CD4-positive, alpha-beta T cell treated with Interleukin-6 for 4 hours (primary cell): ENCODE results near the gene FOXL1.

Experiments used
- DNase-seq: peaks from one replicate; pipeline ENCODE4 v3.0.0-alpha.2; 2020; ENCODE audit warnings: mixed read lengths

Gene FOXL1

DNA sequence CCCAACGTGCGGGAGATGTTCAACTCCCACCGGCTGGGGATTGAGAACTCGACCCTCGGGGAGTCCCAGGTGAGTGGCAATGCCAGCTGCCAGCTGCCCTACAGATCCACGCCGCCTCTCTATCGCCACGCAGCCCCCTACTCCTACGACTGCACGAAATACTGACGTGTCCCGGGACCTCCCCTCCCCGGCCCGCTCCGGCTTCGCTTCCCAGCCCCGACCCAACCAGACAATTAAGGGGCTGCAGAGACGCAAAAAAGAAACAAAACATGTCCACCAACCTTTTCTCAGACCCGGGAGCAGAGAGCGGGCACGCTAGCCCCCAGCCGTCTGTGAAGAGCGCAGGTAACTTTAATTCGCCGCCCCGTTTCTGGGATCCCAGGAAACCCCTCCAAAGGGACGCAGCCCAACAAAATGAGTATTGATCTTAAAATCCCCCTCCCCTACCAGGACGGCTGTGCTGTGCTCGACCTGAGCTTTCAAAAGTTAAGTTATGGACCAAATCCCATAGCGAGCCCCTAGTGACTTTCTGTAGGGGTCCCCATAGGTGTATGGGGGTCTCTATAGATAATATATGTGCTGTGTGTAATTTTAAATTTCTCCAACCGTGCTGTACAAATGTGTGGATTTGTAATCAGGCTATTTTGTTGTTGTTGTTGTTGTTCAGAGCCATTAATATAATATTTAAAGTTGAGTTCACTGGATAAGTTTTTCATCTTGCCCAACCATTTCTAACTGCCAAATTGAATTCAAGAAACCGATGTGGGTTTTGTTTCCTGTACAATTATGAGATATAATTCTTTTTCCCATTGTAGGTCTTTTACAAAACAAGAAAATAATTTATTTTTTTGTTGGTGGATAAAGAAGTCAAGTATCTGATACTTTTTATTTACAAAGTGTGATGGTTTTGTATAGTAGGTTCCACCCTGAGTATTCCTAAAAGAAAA is 9.4 kb upstream of the FOXL1 start:
- no peak for DNase-seq

DNA sequence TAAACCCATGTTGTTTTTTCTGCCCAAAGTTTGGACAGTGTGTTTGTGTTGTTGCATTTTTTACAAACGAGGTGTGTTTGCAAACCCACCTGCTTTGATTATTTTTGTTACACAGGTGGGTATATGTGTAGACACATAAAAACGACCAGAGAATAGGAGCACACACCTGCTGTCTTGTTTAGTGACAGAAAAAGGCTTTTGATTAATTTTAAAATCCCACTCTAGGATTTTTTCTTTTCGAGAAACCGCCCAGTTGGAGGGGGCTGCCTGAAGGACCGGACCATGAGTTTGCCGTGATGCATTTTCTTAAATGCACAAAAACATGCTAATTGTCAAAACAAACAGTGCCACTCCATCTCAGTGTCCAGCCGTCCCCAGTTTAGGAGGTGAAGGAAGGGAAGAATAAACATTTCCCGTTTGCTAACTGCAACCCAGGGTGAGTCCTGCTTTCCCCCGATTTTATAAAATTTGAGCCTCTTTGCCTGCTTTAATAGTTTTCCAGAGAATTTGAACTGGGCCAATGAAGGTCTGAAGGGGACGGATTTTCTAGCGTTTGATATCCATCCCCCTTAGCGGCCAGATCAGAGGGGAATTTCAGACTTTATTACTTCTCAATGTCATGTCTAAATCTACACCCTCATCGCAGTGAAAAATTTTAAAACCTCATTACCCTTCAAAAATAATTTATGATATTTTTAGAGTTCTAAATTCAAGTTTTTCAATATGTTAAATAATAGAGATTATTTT is 8.5 kb upstream of the FOXL1 start:
- no peak for DNase-seq

DNA sequence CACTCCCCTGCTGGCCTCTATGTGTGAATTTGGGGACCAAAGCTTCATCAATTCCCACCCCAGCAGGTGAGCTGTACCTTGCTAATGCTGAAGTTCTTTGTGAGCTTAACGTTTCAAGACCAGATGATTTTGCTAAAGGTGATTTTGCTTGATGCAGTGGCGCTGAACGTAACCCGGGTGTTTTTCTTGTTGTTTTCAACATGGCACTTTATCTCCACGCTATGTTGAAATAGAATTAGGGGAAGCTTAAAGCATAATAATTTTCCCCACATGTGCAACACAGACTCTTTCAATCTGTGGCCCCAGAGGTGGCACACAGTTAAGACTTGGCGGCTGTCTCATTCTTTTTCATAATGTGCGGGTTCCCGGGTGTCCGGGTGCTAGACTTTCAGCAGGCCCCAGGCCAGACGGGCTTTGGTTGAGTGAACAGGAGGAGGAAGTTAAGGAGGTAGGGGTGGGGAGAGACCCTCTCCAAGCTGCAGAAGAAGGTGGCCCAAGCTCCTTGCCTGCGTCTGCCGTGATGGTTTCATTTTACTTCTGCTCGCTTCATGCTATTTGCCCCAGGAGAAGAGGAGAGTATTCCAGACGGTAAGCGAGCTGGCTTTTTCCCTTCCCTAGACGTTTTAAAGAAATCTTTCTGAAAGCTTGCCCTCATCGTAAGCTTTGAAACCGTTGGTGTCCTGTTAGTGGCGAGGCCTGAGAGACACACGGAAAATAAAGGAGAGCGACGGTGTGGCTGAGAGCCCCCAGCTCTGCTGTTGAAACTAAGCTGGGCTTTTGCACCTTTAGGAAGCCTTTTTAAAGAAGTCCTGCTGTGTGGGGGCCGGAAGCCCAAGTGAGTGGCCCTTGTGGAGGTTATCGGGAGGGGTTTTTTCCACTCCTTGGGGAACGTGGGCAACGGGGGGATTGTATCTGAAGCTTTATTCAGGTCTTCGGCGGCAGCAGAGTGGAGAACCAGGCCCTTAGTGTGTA is 7.5 kb upstream of the FOXL1 start:
- no peak for DNase-seq

DNA sequence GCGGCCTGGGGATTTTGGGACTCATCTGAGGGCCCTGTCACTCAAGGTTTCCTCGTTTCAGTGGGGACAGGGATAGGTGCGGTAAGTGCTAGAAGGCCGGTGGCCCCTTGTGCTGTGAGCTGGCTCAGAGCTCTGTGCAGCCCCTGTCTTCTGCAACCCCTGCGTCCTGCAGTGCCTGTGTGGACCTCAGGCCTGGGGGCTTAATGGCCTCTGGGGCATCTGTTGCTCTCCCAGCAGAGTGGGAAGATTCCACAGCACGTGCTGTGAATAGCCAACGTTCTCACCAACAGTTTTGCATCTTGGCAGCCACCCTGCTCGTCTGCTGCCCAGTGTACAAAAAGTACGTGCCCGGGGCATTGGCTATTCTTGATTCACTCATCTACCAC is 6.8 kb upstream of the FOXL1 start:
- DNase-seq = no peak

DNA sequence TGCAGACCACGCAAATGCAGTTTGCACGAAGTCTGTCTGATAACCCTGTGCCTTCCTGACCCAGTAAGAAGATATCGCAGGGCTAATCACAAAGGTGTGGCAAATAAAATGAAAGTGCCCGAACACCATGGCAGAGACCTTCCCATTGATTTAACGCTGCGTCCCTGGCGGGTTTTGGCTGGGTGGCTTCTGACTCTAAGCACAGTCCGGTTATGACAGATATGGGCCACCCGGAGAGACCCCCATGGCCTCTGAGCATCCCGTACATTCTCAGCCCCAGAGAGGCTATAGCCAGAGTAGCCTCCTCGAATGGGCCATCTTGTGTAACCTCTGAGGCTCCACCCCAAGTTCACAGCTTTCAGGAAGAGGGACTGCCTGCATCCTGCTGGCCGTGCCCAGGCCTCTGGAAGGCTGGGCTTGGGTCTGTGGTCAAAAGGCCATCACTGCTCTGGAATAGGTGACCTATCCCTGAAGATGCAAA is 6.3 kb upstream of the FOXL1 start:
- no peak for DNase-seq

DNA sequence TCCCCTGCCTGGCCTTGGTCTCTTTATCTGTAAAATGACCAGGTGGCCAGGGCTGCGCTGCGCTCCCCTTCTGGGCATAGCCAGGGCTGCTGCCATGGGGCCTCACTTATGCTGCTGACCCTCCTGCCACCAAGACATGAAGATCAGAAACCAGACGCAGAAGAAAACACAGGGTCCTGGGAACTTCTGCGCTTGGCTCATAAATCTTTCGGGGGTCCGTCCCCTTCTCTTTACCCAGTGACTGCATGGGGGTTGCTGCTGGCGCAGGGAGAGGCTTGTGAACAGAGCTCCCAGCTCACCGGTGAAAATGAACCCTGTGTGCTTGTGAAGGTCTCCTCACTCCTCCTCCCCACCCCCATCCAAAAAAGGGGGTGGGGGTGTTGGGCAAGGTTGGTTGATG is 5.7 kb upstream of the FOXL1 start:
- no peak for DNase-seq

DNA sequence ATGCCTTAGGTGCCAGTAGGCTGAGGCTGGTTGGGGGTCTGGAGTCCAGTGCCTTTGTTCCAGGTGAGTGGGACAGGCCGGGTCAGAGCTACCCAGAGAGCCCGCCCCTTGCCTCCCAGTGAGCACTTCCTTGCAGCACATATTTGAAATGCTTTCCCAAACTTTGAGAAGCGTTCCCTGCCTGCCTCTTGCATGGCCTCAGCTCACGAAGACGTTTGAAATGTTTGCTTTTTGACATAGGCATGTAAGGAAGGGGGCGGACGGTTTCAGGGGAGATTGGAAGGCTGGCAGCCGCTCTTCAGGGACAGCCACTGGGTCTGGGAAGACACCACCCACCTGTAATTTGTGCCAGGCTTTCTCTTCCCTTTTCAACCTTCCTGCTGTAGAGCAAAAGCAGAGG is 5.1 kb upstream of the FOXL1 start:
- DNase-seq = no peak

DNA sequence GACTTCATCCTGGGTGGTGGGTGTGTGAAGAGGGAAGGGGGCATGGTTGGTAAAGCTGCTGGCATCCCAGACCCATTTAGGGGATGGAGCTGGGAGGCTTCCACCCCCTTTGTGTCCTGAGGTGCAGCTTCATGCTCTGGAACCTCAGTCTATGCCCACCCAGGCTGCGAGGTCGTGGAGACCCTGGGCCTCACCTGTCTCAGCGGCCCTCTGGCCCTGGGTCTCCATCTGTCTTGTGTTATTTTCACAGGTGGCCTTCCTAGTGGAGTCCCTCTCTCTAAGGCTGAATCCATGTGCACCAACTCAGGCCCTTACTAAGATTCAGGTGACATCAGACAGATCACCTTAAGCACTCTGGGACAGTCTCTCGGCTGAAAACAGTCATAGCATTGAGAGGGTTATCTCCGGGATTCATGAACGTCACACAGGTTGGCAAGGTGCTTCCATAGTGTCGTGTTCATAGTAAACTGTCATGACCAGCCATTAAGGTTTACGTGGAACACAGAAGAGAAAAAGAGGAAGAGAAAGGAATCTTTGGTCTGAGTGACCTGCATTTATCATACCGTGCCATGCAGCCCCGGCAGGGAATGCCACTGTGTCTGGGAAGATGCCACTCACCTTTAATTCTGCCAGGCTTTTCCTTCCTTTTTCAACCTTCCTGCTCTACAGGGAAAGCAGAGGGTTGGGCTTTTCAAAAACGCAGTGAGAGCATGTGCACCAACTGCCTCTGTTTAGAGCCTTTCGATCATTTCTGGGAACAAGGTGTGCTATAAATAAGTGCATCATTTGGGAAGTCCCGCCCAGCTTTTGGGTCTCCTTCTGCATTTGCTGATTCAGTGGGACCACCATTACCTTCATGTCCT is 4.5 kb upstream of the FOXL1 start:
- no peak for DNase-seq

DNA sequence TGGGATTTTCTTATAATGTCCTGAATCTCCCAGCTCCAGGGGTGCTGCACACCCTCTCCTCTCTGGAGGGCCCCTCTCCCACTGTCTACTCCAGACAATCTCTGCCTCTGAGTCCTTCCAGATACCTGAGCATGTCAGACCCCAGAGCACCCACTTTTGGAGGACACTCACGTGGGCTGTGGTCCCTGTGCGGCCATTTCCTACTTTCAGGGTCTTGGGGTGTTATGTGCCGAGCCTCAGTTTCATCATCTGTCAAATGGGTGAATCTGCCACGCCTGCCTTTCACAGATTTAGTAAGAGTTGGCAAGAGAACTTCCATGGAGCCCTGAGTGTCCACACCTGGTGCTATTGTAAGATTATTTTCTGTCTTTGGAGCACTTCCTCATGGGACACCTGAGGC is 3.7 kb upstream of the FOXL1 start:
- DNase-seq = no peak

DNA sequence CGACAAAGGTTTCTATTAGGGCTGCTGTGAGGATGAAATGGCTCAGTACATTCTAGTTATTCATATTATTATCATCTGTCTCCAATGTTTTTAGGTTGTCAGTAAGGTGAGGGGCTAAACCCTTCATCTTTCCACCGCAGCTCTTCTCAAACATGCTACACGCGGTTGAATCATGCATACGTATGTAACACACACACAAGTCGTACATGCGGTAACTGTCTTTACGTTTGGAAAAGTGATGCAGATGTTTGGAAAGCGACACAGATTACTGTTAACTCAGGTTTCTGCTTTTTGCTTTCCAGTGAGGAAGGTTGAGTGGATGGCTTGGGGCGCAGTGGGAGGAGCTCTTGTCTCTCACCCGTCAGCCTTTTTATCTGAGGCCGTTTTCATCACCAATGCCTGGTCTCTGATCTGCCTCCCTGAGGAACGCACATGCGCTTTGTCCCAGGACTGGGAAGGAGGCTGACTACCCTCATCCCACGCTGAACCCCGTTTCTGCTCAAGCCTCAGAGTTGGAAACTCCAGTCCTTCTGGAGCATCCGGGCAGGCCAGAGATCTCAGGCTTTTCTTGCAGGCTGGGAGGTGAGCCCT is 3.2 kb upstream of the FOXL1 start:
- DNase-seq = no peak

DNA sequence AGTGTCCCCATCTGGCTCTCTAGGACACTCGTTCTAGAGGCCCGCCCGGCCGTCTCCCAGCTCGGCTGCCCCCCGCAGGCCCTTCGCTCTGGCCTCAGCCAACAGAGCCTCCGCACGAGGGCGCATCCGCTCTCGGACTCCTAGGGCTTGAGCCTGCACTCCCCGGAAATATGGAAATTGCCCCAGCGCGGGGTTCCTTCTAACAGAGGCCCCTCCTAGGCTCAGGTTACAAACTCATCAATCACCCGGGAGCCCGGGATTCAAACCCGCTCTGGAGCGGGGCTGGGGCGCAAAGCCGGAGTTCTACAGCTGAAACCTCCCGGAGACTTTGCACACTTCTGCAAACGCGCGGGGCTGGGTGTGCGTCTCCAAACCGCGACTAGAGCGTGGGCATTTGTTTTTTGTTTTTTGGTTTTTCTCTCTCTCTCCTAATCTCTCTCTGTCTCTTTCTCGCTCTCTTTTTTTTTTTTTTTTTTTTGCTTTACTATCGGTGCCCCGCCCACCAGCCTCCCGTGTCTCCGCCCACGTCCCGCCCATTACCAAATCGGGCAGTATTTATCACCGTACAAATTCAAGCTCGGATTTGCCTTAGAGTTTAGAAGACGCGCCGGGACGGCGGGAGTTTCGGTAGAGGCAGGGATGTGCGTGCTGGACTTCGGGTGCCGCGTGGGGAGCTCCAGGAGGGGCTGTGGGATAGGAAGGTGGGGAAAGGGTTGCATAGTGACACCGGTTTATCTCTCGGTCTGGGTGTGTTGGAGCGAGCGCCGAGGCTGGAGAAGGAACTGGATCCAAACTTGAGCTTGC is 2.4 kb upstream of the FOXL1 start:
- peak; percentile 50 for DNase-seq

DNA sequence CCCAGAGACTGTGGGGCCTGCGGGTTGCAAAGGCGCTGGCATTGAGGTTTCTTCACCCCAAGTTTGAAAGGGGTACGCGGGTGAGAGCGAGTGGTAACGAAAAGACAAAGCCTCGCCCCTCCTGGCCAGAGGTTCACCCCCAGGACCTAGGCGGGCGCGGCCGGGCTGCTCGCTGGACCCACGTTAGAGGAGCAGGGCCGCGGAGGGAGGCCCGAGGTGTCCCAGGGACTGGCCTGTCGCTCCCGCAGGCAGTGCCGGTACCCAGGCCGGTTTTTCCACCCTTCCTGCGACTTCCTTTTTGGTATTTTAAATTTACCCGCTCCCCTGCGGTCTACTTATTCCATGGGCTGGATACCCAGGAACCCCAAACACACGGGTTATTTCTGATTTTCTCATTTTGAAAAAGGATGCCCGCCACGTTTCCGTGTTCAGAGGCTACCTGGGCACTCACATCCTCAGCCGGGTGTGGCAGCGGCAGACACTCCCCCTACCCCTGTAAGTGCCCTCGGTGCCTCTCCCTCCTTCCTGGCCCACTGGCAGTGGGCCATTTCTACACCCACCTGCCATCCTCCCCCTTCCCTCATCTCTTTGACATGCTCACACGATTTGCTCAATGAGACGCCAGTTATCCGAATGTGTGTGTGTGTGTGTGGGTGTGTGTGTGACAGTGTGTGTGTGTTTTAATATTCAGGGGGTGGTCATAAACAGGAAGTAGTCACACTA is 1.6 kb upstream of the FOXL1 start:
- no peak for DNase-seq

DNA sequence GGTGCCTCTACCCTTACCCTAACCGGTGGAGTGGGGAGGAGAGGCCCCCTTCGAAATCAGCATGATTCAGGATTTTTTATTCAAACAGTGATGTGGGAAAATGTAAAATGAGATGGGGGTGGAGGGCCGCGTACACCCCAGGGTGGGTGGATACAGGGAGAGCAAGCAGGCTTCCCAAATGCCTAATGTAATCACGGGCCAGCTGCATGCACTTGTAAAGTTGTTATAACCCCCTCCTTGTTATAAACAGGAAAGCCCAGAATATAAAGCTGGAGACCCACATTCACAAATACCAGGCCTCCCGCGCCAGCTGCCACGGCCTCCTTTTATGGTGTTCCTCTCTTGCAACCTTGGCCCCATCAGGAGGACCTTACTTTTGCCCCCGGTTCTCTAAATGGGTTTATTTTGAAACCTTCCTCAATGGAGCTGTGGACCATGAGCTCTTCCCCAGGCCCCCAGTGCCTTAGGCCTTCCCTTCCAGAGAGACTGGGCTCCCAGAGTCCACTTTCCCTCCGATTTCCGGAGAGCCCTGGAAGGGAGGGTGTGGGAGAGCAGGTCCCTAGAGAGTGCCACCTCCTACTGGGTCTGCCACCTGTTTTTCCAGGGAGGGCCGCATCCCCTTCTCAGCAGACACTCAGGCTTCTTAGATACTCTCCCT is 906 bp upstream of the FOXL1 start:
- no peak for DNase-seq

DNA sequence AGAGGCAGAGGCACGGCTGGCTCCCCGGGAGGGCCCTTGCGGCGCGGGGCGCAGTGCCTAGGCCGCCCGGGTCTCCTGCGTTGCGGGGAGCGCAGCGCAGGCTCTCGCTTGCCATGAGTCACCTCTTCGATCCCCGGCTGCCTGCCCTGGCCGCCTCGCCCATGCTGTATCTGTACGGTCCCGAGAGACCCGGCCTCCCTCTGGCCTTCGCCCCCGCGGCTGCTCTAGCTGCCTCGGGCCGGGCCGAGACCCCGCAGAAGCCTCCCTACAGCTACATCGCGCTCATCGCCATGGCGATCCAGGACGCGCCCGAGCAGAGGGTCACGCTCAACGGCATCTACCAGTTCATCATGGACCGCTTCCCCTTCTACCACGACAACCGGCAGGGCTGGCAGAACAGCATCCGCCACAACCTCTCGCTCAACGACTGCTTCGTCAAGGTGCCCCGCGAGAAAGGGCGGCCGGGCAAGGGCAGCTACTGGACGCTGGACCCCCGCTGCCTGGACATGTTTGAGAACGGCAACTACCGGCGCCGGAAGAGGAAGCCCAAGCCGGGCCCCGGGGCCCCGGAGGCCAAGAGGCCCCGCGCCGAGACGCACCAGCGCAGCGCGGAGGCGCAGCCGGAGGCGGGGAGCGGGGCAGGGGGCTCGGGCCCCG is 390 bp downstream of the FOXL1 start:
- no peak for DNase-seq

DNA sequence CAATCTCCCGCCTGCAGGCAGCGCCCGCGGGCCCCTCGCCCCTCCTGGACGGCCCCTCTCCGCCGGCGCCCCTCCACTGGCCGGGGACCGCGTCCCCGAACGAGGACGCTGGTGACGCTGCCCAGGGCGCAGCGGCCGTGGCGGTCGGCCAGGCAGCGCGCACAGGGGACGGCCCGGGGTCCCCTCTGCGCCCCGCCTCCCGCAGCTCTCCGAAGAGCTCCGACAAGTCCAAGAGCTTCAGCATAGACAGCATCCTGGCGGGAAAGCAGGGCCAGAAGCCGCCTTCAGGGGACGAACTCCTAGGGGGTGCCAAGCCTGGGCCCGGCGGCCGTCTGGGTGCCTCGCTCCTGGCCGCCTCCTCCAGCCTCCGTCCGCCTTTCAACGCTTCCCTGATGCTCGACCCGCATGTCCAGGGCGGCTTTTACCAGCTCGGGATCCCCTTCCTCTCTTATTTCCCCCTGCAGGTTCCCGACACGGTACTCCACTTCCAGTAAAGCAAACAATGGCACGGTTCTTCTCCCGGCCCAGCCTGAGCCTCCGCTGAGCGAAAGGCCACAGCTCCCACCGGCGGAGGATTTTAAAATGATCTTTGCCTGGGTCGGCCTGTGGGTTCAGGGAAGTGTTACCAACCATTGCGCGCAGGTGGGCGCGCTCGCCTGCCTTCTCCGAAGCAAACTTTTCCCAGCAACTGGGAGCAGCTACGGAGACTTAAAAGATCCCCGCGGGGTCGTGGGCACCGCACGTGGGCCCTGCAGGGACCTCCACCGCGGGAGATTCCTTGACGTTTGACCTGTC is 1.1 kb downstream of the FOXL1 start:
- DNase-seq = no peak

DNA sequence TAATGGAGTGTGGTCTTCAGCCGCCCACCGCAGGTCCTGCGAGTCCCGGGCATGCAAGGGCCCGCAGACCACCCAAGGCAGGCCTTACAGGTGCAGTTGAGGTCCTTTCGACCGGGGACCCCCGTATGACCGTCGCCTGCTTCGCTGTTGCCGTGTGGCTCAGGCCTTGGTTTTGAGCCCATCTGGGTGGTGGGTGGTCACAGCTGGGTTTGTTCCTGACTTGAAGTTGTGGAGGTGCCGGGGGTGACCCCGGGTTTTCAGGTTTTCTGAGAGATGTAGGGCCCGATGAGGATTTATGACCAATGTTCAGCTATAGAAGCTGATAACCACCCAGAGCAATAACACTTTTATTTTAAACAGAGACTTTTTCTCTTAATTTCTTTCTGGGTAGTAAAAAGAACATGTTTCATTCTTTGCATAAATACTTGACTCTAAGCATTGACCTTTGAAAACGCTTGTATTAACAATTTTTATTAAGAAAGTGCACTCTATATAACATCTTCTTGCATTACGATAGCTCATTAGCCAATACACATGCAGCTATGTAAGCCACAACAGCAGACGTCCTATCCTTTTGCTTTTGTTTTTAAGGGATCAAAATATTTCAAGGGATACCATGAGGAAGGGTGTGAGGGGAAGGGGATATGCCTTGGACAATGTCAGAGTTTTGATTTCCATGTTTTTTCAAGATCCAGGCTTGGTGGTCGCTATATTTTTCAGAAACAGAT is 1.9 kb downstream of the FOXL1 start:
- DNase-seq = no peak

DNA sequence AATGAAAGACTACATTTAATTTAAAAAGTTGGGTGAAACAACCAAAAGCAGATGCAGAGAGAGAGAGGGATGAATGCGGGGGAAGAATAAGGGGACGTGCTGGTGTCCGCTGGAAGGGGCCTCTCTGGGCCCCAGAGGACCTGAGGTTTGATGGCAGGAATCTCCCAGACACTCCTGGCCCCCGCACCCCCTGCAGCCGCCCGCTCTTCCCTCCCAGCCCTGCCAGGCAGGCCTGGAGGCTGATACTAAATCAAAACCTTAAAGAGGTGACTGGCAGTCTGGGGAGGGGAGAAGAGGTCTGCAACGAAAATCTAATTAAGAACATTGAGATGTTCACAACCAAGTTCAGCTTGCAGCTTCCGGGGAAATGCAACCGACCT is 2.4 kb downstream of the FOXL1 start:
- DNase-seq = no peak
